Hematopoietic multipotent progenitor cell treated with erythropoietin and hydrocortisone succinate and interleukin-3 and kit ligand, for 15 days (in vitro differentiated cells): ENCODE measurements around the gene CEMIP2.
"Not testable (repeated sequence)": the region's sequence is repeated elsewhere in the genome, so short reads cannot be mapped to it uniquely, and the experiment has no call there.

Experiments
- DNase-seq: peaks from one replicate; pipeline ENCODE4 v3.0.0-alpha.2; 2015; ENCODE audit warnings: low spot score

Gene CEMIP2

GRCh38 chr9:71710856-71711255, 57.5 kb downstream of the CEMIP2 start:
- no peak for DNase-seq

GRCh38 chr9:71710201-71710600, 58.1 kb downstream of the CEMIP2 start:
- no peak for DNase-seq

GRCh38 chr9:71709384-71709783, 58.9 kb downstream of the CEMIP2 start:
- DNase-seq: no peak

- no peak for DNase-seq
Measured at GRCh38 chr9:71706176-71706575, 62.1 kb downstream of the CEMIP2 start.

- DNase-seq: no peak
Measured at GRCh38 chr9:71704796-71705195, 63.5 kb downstream of the CEMIP2 start.

GRCh38 chr9:71703172-71703872, 65.0 kb downstream of the CEMIP2 start:
- no peak for DNase-seq

GRCh38 chr9:71697882-71698281, 70.4 kb downstream of the CEMIP2 start:
- no peak for DNase-seq

- DNase-seq: no peak
Measured at GRCh38 chr9:71694332-71694731, 74.0 kb downstream of the CEMIP2 start.

- no peak for DNase-seq
Measured at GRCh38 chr9:71693607-71694006, 74.7 kb downstream of the CEMIP2 start.

- DNase-seq: no peak
Measured at GRCh38 chr9:71692337-71692736, 76.0 kb downstream of the CEMIP2 start.

GRCh38 chr9:71691576-71691975, 76.7 kb downstream of the CEMIP2 start:
- not testable (repeated sequence) for DNase-seq

- no peak for DNase-seq
Measured at GRCh38 chr9:71690689-71691435, 77.5 kb downstream of the CEMIP2 start.

- no peak for DNase-seq
Measured at GRCh38 chr9:71690063-71690688, 78.1 kb downstream of the CEMIP2 start.

- DNase-seq: no peak
Measured at GRCh38 chr9:71687676-71688075, 80.6 kb downstream of the CEMIP2 start.

GRCh38 chr9:71685988-71686387, 82.3 kb downstream of the CEMIP2 start:
- DNase-seq: no peak

GRCh38 chr9:71685394-71685793, 82.9 kb downstream of the CEMIP2 start:
- DNase-seq: no peak

GRCh38 chr9:71684566-71684965, 83.7 kb downstream of the CEMIP2 start:
- no peak for DNase-seq

GRCh38 chr9:71683598-71684235, 84.6 kb downstream of the CEMIP2 start:
- peak; percentile 4 for DNase-seq

- DNase-seq: no peak
Measured at GRCh38 chr9:71681708-71682272, 86.5 kb downstream of the CEMIP2 start.

- no peak for DNase-seq
Measured at GRCh38 chr9:71681104-71681707, 87.1 kb downstream of the CEMIP2 start.

GRCh38 chr9:71680189-71680980, 87.9 kb downstream of the CEMIP2 start:
- DNase-seq: no peak
